ENCODE data around the gene PSEN2. TPM values are rescaled to one million over a fixed set of nuclear protein-coding genes. Genes with fewer than 3 reads are reported as not detected.
"Not testable (repeated sequence)": the region's sequence is repeated elsewhere in the genome, so short reads cannot be mapped to it uniquely, and the experiment has no call there.

PSEN2 gene
- polyA plus RNA-seq, 12 donors: 37.8 to 228 (median 119) TPM; not detected in 1

DNA sequence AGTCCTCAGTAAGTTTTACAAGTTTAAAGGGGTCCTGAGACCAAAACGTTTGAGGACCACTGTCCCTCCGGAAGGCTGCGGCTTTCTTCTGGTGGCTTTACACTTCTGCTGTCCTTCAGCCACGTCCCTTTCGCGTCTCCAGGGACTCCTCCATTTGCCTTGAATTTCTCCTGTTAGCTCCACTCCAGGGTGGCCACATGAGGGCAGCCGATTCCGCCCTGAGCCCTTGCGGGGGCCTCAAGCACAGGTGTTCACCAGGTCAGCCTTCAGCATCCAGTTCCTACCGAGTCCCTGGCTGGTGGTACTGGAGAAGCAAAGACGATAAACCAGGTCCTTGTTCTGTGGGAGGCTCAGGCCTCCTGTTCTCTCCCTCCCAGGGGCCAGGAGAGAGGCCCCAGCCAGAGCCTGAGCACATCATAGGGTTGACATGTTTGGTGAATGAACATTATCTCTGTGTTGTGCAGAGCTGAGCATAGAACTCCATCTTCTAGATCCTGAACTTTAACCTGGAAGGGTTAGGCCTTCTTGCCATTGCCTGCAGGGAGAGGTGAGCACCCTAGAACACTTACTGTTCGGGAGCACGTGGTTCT, 42.3 kb downstream of the PSEN2 start:
- DNase-seq: no peak

DNA sequence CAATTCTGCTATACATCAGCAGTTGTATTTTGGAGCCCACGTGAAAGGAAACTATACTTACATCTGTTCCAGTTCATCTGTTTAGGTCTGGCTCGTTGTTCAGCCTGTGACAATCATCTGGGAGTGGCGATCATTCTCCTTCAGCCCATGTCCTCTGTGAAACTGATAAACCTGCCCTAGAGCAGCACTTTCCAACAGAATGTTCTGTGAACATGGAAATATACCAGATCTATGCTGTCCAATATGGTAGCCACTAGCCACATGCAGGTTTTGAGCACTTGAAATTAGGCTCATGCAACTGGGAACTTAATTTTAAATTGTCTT, 45.2 kb downstream of the PSEN2 start:
- no peak for DNase-seq

- DNase-seq: no peak
These were observed 46.1 kb downstream of the PSEN2 start for GRCh38 chr1:226916497-226916896.

DNA sequence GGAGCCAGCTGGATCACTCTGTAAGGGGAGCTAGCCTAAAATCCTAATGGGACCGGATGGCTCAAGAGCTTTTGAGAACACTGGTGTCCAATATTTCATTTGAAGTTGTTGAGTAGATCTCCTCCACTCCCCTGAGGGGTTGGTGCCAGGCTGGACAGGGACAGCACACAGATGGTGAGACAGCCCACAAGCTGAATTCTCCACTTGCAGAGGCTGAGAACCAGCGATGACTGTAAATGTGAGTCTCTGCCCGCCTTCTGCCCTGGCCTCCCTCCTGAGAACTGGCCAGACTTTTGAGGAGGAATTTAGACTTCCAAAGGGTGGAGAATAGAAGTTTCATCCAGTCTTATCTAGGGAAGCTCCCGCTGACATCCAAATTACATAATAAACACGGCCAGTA, 49.2 kb downstream of the PSEN2 start:
- no peak for DNase-seq

- no peak for DNase-seq
These were observed 49.6 kb downstream of the PSEN2 start for GRCh38 chr1:226919995-226920394.

GRCh38 chr1:226920446-226920894, 50.1 kb downstream of the PSEN2 start:
- DNase-seq: no peak

- no peak for DNase-seq
These were observed 51.1 kb downstream of the PSEN2 start for GRCh38 chr1:226921504-226921903.

DNA sequence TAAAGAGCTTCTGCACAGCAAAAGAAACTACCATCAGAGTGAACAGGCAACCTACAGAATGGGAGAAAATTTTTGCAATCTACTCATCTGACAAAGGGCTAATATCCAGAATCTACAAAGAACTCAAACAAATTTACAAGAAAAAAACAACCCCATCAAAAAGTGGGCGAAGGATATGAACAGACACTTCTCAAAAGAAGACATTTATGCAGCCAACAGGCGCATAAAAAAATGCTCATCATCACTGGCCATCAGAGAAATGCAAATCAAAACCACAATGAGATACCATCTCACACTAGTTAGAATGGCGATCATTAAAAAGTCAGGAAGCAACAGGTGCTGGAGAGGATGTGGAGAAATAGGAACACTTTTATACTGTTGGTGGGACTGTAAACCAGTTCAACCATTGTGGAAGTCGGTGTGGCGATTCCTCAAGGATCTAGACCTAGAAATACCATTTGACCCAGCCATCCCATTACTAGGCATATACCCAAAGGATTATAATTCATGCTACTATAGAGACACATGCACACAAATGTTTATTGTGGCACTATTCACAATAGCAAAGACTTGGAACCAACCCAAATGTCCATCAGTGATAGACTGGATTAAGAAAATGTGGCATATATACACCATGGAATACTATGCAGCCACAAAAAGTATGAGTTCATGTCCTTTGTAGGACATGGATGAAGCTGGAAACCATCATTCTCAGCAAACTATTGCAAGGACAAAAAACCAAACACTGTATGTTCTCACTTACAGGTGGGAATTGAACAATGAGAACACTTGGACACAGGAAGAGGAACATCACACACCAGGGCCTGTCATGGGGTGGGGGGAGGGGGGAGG, 59.1 kb downstream of the PSEN2 start:
- not testable (repeated sequence) for DNase-seq

GRCh38 chr1:226934483-226935237, 64.2 kb downstream of the PSEN2 start:
- no peak for DNase-seq

DNA sequence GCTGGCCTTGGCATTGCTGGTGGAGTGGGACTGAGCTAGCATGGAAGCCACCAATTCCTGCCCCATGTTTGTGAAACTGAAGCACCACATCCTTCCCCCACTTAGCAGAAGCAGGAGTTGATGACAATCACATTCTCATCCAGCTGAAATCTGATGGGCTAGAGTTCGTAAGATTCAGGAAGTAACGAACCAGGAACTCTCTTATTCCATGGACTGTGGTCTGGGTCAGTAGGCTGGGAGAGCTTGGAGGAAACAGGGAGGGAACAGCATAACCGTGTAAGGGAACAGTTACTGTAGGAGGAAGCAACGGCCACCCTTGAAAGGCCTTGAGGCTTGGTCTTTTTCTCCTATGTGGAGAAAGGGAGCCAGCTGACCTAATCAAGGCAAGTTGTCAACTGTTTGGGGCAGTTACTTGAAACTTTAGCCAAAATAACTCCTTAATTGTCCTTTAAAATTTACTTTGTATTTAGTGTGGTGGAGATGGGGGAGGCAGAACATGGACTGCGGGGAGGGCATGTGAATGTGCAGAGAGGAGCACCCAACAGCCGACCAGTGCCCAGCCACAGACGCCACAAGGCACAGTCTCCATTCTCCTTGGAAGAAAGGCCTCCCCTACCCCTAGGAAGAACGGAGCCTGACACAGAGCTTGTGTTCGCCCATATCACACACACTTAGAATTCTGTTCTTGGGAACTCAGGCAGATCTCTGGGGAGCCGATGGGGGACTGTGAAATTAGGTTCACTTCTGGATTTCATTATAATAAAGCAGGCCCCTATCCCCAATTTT, 67.7 kb downstream of the PSEN2 start:
- DNase-seq: no peak

GRCh38 chr1:226938903-226939437, 68.6 kb downstream of the PSEN2 start:
- peak; percentile 63 for DNase-seq

- DNase-seq: no peak
These were observed 69.1 kb downstream of the PSEN2 start for GRCh38 chr1:226939438-226940028.

- DNase-seq: peak; percentile 98
These were observed 69.8 kb downstream of the PSEN2 start, which contains the start of gene COQ8A for GRCh38 chr1:226940029-226940805. Gene COQ8A (plus strand): TSS chr1:226940294. CDS start chr1:226961386, 21,092 bp downstream.

DNA sequence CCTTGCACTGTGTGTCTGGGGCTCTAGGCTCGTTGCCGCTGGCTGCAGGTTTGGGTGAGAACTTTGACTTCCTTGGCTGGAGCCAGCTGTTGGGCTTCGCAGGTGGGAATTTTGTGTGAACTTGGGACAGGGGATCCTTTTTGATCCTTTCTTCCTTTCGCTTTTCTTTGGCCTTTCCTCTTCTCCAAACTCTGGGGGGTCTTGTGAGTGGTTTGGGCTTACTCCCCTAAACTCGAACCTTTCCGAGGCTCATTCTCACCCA, 70.3 kb downstream of the PSEN2 start:
- no peak for DNase-seq

- no peak for DNase-seq
These were observed 72.0 kb downstream of the PSEN2 start for GRCh38 chr1:226942392-226942791.

DNA sequence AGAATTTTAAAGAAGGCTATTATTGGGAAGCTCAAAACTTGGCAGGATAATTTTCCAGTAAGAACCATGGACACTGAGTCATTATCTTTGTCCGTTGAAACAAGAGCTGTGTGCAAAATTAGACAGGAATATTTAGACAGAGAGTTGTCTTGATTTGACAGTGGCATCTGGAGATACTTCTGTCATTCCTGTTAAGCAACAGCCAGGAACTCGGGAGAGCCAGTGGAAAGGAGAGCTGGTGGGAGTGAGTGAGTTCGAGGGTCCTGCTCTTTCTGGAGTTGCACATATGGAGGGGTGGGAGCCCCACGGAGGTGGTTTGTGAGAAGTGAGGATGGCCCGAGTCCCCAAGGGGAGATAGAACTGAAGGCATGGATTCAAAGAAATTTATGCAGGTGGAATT, 72.7 kb downstream of the PSEN2 start:
- no peak for DNase-seq

DNA sequence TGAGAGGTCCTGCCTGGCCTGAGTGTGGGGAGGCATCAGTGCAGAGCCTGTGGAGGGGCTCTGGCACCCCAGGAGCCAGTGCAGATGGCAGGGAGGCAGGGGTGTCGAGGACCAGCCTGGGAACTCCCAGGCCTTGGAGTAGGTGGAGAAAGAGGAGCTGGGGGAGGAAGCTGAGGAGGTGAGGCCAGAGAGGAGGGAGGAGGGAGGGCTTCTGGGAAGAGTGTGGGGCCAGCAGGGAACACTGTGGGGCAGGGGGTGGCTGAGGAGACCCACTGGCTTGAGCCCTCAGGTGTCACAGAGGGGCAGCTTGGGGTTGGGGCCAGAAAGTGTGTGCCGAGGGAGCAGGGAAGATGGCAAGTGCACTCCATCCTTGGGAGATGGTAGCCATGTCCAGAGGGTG, 73.5 kb downstream of the PSEN2 start:
- no peak for DNase-seq

- no peak for DNase-seq
These were observed 74.9 kb downstream of the PSEN2 start for GRCh38 chr1:226945106-226945857.
